HG02970 (cell line): Measurements from ENCODE around the gene CHRM5.

Experiments
- ATAC-seq: cut with Tn5 transposase; IDR thresholded peaks from one replicate; pipeline ENCODE4 v1.9.1; 2021; ENCODE audit warnings: mild to moderate bottlenecking, moderate library complexity, moderate number of reproducible peaks; ENCODE audit not compliant: unreplicated experiment, low FRiP score

The CHRM5 gene

DNA sequence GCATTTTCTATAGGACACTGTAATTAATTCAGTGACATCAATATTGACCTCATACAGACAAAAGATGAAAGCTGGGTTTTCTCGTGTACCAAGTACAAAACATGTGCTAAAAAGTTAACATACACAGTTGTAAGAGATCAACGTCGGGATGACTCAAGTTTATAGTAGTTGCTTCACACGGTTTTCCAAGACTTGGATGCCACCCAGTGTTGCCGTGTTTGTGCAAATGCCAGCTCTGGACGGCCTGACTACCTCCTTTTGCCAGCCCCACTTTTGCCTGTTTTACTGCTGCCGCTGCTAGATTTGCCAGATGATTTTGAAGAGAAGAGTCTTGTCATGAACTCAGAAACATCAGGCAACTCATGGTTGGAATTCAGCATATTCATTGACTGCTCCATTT is 115.8 kb downstream of the CHRM5 start:
- ATAC-seq: no peak

DNA sequence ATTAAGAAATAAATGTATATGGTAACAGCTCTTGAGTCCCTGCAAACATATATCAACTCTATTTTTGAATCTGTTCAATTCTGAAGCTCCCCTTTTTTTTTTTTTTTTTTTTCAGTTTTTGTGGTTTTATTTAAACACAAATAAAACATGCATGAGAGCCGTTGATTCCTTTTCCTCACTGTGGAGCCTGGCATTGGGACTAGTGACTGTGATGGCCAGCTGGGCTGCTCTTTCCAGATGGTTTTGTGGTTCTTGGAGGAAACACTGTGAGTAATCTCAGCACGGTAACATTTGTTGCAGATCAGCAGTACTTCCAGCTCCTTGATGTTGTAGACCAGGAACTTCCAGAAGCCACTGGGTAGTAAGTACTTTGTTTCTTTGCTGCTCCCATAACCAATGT is 117.4 kb downstream of the CHRM5 start:
- no peak for ATAC-seq

DNA sequence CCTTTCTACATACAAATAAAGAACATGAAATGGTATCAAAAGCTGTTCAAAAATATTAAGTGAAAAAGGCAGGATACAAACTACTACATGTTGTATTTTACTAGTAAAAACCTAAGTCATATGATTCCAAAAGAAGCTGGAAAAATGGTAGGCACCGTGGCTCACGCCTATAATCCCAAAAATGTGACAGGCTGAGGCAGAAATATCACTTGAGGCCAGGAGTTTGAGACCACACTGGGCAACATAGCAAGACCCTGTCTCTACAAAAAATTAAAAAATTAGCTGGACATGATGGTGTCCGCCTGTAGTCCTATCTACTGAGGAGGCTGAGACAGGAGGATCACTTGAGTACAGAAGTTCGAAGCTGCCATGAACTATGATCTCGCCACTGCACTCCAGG is 131.6 kb downstream of the CHRM5 start:
- no peak for ATAC-seq

DNA sequence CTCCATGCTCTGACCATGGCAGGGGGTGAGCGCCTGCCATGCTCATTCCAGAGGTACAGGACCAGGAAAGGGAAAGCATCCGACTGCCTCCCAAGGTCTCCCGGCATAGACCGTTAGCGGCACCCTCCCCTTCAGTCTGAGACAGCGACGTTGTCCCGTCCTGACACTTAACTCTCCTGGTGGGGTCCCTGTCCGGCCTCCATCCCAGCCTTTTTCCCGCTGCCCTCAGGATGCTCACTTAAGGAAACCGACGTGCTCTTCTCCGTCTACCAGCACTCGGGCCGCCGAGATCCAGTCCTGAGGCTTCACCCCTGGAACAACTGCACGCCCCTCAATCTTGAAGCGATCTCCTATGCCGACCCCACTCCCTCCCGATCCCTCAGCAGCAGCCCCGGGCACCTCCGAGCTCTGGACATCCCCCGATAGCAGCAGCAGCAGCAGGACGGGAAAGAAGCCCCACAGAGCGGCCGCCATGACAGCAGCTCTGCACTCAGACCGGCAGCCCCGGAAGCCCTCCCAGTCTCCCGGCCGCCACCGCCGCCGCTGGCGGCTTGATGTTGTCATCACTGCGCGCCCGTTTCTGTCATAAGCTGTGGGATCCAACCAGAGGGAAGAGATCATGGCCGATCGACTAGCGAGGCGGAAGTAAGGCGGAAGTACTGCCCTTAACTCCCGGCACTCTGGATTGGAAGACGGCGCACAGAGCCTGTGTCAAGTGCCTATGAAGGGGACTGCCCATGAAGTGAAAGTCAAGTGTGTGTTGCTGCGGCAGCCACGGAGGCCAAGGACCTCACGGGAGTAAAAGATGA is 133.3 kb downstream of the CHRM5 start, which contains the start of the genes EMC7 and PGBD4:
EMC7 (minus strand) TSS at position 497 of the 809 bp plus-strand sequence; CDS start at position 474, 23 bp downstream.
PGBD4 (plus strand) TSS at position 718 of the 809 bp plus-strand sequence. CDS start 449 bp downstream, outside the sequence.
- peak; percentile 99 for ATAC-seq

DNA sequence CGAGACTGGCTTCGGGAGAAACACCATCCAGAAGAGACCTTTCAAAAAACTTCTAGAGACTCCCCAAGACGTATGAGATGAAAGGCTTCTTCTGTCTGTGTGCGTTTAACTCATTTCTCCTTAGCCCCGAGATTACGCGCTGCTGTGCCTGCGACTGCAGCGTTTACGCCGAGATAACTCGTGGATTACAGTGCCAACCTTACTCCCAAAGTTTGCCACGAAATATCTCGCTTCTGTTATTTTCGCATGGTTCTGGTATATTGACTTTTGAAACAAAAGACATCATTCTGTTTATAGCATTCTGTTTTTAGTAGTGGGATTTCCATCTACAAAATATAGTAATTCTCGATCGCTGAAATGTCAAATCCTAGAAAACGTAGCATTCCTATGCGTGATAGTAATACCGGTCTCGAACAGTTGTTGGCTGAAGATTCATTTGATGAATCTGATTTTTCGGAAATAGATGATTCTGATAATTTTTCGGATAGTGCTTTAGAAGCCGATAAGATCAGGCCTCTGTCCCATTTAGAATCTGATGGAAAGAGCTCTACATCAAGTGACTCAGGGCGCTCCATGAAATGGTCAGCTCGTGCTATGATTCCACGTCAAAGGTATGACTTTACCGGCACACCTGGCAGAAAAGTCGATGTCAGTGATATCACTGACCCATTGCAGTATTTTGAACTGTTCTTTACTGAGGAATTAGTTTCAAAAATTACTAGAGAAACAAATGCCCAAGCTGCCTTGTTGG is 134.1 kb downstream of the CHRM5 start:
- ATAC-seq: no peak

DNA sequence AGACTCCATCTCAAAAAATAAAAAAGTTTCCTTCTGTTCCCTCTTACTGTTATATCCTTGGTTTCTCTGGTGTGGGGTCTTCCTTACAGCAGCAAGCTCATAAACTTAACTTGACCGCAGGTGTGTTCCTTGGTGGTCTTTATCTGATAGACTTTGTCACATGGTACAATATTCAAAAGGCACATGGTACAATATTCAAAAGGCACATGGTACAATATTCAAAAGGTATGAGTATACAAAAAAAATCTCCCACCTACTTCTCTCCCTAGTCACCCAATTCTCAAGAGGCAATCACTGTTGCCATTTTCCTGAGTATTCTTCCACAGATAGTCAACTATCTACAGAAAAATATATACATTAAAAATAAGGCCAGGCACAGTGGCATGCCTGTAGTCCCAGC is 138.1 kb downstream of the CHRM5 start:
- no peak for ATAC-seq

DNA sequence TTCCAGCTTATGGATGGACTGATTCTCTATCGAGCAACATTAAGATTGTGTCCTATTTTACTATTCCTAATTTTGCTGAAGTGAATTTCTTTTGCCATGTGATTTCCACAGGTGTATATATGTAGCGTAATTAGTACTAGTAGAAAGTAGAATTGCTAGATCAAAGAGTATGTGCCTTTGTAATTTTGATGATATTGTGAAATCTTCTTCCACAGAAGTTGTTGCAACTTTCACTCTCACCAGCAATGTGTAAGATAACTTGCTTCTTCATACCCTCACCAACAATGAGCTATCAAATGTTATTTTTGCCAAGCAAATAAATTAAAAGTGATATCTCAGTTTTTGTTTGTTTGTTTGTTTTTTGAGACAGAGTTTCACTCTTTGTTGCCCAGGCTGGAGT is 139.0 kb downstream of the CHRM5 start:
- ATAC-seq: no peak

DNA sequence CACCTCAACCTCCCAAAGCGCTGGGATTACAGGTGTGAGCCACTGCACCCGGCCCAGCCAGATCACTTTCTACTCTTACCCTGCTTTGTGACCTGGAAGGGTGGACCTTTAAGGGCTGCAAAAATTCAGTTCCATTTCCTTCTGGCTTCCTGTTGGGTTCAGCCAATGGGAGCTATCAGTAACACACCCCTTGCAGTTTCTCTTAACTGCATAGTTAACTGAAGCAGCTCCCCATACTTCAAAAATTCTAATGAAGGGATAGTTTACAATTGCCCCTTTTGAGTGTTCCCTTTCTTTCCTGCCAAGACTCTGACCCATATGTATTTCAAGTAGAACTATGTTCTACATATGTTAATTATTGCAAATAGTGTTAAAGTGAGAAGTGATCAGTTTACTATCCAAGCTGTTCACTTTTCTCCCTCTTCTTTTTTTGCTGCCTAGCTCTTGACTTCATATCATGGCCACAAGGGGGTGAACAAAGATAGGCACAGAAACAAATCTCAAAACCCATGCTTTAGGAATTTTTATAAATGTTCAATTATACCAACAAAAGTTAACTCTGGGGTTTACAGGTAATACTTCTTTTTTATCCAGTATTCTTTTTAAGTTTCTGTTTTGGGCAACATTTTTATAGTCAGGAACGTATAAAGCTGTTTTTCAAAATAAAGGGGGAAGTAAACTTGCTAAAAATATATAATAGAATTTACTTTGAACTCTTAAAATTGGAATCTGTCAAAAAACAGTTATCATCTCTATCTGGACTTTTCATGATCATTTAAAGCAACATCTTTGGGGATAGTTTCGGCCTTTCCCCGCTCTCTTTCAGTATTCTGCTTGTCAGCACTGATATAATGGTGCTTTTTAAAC is 141.7 kb downstream of the CHRM5 start:
- ATAC-seq: no peak

DNA sequence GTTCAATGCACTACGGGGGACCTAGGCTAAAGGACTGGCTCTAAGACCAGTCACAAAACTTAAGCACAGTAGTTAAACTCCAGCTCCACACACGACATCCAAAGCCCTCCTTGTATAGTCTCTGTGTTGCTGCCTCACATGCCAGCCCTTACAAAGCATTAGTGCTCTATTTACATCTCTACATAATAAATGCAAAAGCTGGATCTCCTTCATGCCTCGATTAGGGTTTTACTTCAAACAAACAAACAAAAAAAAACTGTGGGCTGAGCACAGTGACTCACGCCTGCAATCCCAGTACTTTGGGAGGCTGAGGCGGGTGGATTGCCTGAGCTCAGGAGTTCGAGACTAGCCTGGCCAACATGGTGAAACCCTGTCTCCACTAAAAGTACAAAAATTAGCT is 143.2 kb downstream of the CHRM5 start:
- no peak for ATAC-seq

DNA sequence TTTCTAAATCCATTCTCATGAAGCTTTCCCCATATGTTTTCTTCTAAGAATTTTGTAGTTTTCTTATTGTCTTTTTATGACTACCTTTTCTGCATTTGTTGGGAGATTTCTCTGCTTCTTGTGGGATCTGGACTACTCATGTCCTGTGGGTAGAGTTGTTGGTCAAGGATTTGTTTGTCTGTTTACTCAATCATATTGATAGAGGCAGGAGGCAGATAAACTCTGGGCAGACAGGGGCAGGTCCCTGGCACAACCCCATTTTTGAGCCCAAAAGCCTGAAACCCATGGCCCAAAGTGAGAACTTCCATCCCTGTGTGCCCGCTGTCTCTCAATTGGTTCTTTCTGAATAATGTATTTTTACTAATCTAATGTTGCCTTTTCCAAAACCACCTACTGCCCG is 145.9 kb downstream of the CHRM5 start:
- ATAC-seq: no peak

DNA sequence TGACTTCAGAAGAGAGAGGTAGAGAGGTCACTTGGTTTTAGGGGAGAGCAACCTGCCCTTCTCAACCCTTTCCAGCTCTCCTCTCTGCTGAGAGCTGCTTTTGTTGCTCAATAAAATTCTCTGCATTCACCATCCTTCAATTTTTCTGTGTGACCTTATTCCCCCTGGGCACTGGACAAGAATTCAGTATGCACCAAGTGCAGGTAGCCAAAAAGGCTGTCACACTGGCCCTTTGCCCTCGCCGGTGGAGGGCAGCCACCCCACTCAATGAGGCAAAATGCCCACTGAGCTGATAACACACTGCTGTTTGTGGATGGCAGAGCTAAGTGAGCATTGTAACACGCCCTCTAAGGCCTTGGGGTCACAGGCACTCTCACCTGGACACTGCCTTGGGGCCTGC is 146.4 kb downstream of the CHRM5 start:
- ATAC-seq: no peak

DNA sequence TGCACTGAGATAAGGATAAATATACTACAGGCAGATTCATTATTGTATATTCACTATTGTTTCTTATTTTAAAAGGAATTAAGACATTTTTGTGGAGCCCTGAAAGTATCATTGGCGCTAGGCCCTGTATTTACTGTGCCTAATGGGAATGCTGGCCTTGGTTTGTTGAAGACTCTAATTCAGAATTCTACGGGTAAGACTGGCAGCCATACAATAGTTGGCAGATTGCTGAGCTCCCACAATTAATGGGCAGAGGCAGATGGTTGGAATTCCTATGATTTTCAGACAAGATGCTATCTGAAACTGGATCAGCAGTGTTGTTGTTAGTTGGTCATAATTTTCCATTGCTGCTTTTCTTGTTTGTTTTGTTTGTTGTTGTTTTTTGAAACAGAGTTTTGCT is 148.3 kb downstream of the CHRM5 start:
- no peak for ATAC-seq
